GM19025 (cell line): Measurements from ENCODE around the gene KLHDC10.
"Not testable (repeated sequence)": the region's sequence is repeated elsewhere in the genome, so short reads cannot be mapped to it uniquely, and the experiment has no call there.

Experiments used
- ATAC-seq: cut with Tn5 transposase; IDR thresholded peaks from one replicate; pipeline ENCODE4 v1.9.1; 2021; ENCODE audit warnings: mild to moderate bottlenecking, low read depth, moderate library complexity; ENCODE audit not compliant: unreplicated experiment

Gene KLHDC10

DNA sequence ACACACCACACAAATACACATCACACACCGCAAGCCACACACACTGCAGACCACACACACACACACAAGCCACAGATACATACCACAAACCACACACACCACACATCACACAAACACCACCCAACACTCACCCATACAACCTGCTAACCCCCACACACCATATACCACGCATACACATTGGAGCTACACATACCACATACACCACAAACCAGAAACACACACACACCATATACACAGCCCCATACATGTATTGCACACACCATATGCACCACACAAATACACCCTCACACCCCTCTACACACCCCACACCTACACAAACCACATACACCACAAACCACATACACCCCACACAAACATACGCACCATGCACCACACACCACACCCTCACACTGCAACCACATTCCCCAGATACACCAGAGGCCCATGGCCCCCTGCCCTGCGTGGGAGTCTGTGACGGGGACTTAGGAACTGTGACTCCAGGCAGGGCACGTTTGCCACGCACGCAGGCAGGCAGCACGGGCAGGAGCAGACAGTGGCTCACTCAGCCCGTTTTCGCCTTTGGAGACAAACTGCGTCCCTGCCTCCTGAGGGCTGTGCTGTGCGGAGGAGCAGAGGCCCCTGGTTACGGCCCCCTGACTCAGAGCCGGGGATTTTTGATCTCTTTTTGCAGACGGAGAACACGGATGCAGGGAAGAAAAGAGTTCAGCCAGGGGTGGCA lies 82.3 kb downstream of the KLHDC10 start:
- ATAC-seq = no peak

- ATAC-seq = no peak
These were observed 83.0 kb downstream of the KLHDC10 start for GRCh38 chr7:130153211-130153908.

- no peak for ATAC-seq
These were observed 83.8 kb downstream of the KLHDC10 start for GRCh38 chr7:130154131-130154500.

DNA sequence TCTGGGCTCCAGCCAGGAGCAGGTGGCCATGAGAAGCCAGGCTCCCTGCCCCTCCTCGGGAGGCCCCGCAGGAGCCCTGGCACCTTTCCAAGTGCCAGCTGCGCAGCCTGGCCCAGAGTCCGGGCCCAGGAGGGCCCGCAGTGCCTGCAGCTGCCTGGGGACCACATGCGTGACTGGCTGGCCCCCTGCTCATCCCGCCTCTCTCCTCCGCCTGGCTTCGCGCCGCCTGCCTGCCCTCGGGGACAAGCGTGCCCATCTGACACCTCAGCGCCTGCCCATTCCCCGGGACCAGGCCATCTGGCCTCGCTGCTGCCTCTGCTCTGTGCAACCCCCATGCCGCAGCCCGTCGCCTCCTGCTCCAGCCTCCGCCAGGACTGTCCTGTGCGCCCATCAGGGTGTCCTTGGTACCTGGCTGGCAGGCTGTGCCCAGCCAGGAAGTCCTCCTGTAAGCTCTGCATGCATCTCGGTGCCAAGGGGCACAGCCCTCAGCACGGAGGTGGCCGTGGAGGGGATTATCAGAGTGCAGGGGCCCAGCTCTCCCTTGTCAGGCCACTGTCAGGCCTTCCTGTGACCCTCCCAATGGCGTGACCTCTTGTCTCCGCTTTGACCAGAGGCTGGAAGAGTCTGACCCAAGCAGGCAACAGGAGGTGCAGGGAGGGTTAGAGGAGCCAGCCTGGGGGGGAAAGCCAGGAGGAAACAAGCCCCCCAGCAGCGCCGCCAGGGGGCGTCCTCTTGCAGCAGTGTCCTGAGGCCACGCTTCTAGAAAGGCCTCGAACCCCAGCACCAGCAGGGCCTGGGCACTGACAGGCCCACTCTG lies 84.4 kb downstream of the KLHDC10 start:
- no peak for ATAC-seq

DNA sequence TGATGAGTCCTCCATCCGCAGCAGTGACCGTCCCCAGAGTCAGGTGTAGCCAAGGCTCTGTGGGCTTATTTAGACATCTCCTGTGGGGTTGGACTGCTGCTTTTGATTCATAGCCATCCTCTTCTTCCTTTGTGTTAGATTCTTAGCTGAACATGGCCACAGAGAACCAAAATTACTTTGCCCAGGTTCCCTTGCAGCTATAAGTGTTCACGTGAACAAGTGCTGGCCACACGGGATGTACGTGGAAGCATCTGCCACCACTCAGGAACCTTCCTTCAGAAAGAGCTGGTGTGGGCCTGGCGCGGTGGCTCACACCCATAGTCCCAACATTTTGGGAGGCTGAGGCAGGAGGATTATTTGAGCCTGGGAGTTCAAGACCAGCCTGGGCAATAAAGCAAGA lies 85.8 kb downstream of the KLHDC10 start:
- ATAC-seq = no peak

DNA sequence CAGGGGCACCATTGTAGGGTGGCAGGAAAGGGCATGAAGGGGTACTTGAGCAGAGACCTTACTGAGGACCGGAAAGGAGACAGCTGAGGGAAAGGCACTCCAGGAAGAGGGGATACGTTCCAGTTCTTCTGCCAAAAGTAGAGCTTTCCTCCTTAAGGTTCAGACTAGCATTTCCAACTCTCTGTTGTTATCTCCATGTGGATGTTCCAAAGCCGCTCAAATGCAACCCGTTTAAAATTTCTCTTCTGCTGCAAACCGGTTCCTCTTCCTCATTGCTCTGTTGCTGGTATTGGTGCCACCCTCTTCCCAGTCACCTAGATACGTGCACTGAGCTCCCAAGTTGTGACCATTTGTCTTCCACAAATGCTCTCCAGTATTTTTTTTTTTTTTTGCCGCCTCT lies 87.4 kb downstream of the KLHDC10 start:
- ATAC-seq = no peak

- ATAC-seq = no peak
These were observed 89.7 kb downstream of the KLHDC10 start for GRCh38 chr7:130160023-130160422.

GRCh38 chr7:130160455-130160854 lies 90.1 kb downstream of the KLHDC10 start:
- no peak for ATAC-seq

GRCh38 chr7:130162196-130162595 lies 91.9 kb downstream of the KLHDC10 start:
- no peak for ATAC-seq

- no peak for ATAC-seq
These were observed 104.1 kb downstream of the KLHDC10 start for GRCh38 chr7:130174237-130174959.

- ATAC-seq = no peak
These were observed 107.9 kb downstream of the KLHDC10 start for GRCh38 chr7:130178251-130178650.

- ATAC-seq = no peak
These were observed 109.3 kb downstream of the KLHDC10 start for GRCh38 chr7:130179631-130180030.

DNA sequence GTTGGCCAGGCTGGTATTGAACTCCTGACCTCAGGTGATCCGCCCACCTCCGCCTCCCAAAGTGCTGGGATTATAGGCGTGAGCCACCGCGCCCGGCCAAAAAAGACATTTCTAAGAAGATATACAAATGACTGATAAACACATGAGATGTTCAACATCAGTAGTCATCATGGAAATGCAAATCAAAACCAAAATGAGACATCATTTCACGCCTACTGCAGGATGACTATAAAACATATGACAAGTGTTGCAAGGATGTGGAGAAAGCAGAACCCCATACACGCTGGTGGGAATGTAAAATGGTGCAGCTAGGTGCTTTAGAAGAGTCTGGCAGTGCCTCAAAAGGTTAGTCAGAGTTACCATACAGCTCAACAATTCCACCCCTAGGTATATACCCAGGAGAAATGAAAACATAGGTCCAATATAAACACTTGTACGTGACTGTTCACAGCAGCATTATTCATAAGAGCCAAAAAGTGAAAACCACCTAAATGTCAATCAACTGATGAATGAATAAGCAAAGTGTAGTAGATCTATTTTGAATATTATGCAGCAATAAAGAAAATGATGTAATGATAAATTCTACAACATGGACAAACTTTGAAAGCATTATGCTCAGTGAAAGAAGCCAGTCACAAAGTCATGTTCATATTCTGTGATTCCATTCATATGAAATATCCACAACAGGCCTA lies 110.4 kb downstream of the KLHDC10 start:
- no peak for ATAC-seq

DNA sequence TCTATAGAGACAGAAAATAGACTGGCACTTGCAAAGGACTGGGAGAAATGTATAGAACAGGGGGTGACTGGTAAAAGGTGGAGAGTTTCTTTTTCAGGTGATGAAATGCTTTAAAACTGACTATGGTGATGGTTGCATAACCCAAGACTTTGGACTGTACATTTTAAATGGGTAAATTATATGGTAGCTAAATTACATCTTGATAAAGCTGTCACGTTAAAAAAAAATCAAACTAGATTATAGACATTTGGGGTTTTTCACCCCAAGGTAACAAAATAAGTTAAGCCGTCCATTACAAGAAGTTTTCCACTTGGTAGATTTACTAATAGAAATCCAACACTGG lies 110.9 kb downstream of the KLHDC10 start:
- no peak for ATAC-seq

GRCh38 chr7:130182990-130183389 lies 112.7 kb downstream of the KLHDC10 start:
- ATAC-seq = peak; percentile 80

DNA sequence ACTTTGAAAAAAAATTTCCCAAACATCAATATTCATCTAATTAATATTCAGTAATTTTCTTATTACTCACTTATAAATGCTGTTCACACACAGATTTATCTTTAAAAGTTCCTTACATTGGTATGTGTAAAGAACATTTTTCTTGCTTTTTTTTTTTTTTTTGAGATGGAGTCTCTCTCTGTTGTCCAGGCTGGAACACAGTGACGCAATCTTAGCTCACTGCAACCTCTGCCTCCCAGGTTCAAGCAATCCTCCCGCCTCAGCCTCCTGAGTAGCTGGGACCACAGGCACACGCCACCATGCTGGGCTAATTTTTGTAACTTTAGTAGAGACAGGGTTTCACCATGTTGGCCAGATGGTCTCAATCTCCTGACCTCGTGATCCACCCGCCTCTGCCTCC lies 114.0 kb downstream of the KLHDC10 start:
- not testable (repeated sequence) for ATAC-seq
